Colonic mucosa (tissue), 4 donors: ENCODE measurements around the gene RFWD3. TPM values are rescaled to one million over a fixed set of nuclear protein-coding genes. Genes with fewer than 3 reads are reported as not detected.

ENCODE experiments used
- DNase-seq: peaks from one replicate; pipeline ENCODE4 v3.0.0-alpha.2; 2020
- H3K27ac ChIP-seq: fragments of 200-600 bp; one replicate; pipeline ENCODE4 v1.8.0; 2021
- H3K27me3 ChIP-seq: fragments of 200-600 bp; one replicate; pipeline ENCODE4 v1.8.0; 2021
- H3K36me3 ChIP-seq: fragments of 200-600 bp; one replicate; pipeline ENCODE4 v1.8.0; 2021
- H3K4me1 ChIP-seq: fragments of 200-600 bp; one replicate; pipeline ENCODE4 v1.8.0; 2021; ENCODE audit warnings: mild to moderate bottlenecking
- H3K4me3 ChIP-seq: fragments of 200-600 bp; one replicate; pipeline ENCODE4 v1.8.0; 2021
- H3K9ac ChIP-seq, 2 donors: one replicate each; pipeline ENCODE4 v1.7.0; 2013; ENCODE audit warnings: control low read depth in 2 of 2, low read depth in 2 of 2, low read length in 2 of 2
- H3K9me3 ChIP-seq: fragments of 200-600 bp; one replicate; pipeline ENCODE4 v1.8.0; 2021
- intact Hi-C: fragments of 100-400 bp; cut with DNase I; formaldehyde crosslinking; loops from one replicate; pipeline ENCODE4 v1.14.1; 2022
- total RNA-seq, 2 donors: library from RNA; stranded (reverse); fragmentation: NEBNext Ultra II Directional in 1 of 2; extraction: Animal tissue kit (Norgen Biotek cat#: 25700) in 1 of 2; gene quantifications; one replicate each; pipeline ENCODE4 v1.2.1, GENCODE V29; 2021
- TF ChIP-seq, protein P1 (sequence below): fragments of 200-600 bp; IDR thresholded peaks from one replicate; pipeline ENCODE4 v1.8.0; 2022; ENCODE audit warnings: antibody characterized with exemption, mild to moderate bottlenecking
- donor health status: healthy.
- donor health status: DM: no; HTN: no; CAD: no.
- donor health status: DM: no; HTN: no; CAD: no.

The RFWD3 gene
- total RNA-seq, 2 donors from 2014 or later = 23.2 to 45.7 TPM

DNA sequence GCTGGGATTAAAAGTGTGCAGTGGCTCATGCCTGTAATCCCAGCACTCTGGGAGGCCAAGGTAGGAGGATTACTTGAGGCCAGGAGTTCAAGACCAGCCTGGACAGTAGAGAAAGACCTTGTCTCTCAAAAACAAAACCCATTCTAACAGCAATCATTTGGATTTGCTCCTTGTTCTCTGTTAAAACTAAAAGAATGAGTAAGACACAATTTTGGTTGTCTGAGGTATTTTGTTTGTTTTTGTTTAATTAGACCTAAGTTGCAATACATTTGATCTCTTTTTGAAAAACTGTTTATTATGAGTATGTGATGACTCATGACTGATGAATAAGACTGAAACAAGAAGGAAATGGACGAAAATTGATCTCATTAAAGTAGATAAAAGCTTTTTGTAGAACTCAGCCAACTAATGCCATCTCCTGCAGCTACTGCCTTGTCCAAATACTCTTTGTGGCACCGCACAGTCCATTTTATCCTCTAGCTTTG lies 88.8 kb downstream of the RFWD3 start:
- TF ChIP-seq, protein P1, sequence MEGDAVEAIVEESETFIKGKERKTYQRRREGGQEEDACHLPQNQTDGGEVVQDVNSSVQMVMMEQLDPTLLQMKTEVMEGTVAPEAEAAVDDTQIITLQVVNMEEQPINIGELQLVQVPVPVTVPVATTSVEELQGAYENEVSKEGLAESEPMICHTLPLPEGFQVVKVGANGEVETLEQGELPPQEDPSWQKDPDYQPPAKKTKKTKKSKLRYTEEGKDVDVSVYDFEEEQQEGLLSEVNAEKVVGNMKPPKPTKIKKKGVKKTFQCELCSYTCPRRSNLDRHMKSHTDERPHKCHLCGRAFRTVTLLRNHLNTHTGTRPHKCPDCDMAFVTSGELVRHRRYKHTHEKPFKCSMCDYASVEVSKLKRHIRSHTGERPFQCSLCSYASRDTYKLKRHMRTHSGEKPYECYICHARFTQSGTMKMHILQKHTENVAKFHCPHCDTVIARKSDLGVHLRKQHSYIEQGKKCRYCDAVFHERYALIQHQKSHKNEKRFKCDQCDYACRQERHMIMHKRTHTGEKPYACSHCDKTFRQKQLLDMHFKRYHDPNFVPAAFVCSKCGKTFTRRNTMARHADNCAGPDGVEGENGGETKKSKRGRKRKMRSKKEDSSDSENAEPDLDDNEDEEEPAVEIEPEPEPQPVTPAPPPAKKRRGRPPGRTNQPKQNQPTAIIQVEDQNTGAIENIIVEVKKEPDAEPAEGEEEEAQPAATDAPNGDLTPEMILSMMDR = no peak
- H3K9me3 ChIP-seq = no peaks in the 10 kb centered on the region
- no peak for DNase-seq
- no peak overlapping the region for H3K4me3 ChIP-seq
- no peaks in the 10 kb centered on the region for H3K4me1 ChIP-seq
- no peak overlapping the region for H3K9ac ChIP-seq
- H3K27me3 ChIP-seq = no peaks in the 10 kb centered on the region
- intact Hi-C loops = no loop called here
- no peak overlapping the region for H3K27ac ChIP-seq
- H3K36me3 ChIP-seq = no peaks in the 10 kb centered on the region

DNA sequence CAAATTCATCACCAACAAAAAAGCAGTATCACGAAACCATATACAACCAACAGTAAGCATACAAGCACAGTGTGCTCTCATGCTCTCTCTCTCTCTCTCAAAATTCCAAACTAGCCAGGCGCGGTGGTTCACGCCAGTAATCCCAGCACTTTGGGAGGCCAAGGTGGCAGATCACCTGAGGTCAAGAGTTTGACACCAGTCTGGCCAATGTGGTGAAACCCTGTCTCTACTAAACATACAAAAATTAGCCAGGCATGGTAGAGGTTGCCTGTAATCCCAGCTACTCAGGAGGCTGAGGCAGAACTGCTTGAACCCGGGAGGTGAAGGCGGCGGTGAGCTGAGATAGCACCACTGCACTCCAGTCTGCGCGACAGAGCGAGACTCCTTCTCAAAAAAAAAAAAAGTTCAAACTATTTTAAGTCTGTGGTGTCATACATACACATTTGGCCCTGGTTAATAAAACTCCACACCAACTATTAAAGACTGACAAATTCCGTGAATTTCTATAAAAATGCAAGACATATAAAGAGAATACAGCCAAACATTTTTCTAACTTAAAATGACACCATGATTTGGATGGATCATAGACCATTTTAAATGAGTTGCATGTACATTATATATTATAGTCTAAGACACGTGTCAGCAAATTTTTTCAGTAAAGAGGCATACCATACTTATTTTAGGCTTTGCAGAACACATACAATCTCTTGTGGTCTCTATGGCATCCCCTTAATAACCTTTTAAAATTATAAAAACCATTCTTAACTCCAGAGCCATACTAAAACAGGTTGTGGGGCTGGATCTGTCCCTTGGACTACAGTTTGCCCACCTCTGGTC lies 90.7 kb downstream of the RFWD3 start:
- Histone ChIP-seq H3K9ac (no peak overlapping the region), H3K27me3 (no peaks in the 10 kb centered on the region), H3K27ac (no peak overlapping the region), H3K9me3 (no peaks in the 10 kb centered on the region), H3K36me3 (no peaks in the 10 kb centered on the region), H3K4me3 (no peak overlapping the region), H3K4me1 (no peaks in the 10 kb centered on the region)
- intact Hi-C loops = no loop called here
- DNase-seq = no peak
- TF ChIP-seq, protein P1 = no peak

DNA sequence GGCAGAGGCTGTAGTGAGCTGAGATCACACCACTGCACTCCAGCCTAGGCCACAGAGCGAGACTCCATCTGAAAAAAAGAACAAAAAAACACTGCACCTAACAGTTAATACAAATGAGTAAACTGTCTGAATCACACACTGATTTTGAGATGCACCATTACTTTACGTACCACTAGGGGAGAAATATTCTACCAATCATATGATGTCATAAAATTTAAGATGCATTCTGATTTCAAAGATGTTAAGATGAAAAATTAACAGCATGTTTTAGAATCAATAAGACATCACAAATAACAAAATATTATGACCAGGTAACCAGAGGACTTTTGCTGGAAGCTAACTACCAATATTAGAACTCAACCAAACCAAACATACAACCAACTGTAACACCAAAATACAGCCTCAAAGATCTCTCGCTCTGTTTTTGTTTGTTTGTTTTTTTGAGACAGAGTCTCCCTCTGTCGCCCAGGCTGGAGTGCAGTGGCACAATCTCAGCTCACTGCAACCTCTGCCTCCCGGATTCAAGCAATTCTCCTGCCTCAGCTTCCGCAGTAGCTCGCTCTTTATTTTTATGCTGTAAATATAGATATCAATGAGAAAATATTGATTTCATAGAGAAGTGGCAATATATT lies 91.4 kb downstream of the RFWD3 start:
- H3K9me3 ChIP-seq = no peaks in the 10 kb centered on the region
- H3K36me3 ChIP-seq = no peaks in the 10 kb centered on the region
- H3K27me3 ChIP-seq = no peaks in the 10 kb centered on the region
- H3K4me3 ChIP-seq = no peak overlapping the region
- TF ChIP-seq, protein P1 = no peak
- intact Hi-C loops = no loop called here
- H3K27ac ChIP-seq = no peak overlapping the region
- DNase-seq = no peak
- no peak overlapping the region for H3K9ac ChIP-seq
- H3K4me1 ChIP-seq = no peaks in the 10 kb centered on the region

DNA sequence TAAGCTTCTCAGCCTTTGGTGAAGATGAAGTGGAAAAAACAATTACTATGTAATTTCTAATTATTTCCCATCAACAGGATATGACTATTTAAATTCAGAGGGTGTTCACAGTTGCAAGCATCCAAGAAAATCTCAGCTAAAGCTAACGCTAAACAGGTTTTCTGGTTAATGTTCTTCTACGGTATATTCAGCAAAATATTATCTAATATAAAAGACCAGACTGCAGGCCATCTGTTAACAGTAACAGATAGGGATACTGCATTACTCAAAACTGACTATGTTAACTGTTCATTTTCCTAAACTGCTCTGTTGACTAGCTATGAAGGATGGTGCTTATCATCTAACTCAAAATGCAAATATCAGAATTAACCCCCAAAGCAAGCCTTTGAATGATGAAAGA lies 92.5 kb downstream of the RFWD3 start:
- no peaks in the 10 kb centered on the region for H3K27me3 ChIP-seq
- H3K36me3 ChIP-seq = no peaks in the 10 kb centered on the region
- no peak for DNase-seq
- TF ChIP-seq, protein P1 = no peak
- H3K9ac ChIP-seq = no peak overlapping the region
- no peak overlapping the region for H3K4me3 ChIP-seq
- no peak overlapping the region for H3K27ac ChIP-seq
- H3K9me3 ChIP-seq = no peaks in the 10 kb centered on the region
- intact Hi-C loops = no loop called here
- peaks cover 7% of the 10 kb centered on the region for H3K4me1 ChIP-seq

DNA sequence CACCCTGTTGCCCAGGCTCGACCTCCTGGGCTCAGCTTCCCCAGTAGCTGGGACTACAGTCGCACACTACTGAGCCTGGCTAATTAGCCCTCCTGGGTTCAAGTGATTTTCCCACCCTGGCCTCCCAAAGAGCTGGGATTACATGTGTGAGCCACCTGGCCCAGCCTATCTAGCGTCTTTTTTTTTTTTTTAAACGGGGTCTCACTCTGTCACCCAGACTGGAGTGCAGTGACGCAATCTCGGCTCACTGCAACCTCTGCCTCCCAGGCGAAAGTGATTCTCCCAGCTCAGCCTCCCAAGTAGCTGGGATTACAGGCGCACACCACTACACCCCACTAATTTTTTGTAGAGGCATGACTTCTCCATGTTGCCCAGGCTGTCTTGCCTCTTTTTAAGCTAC lies 93.1 kb downstream of the RFWD3 start:
- Histone ChIP-seq H3K27ac (no peak overlapping the region), H3K4me3 (no peak overlapping the region), H3K27me3 (no peaks in the 10 kb centered on the region), H3K4me1 (peaks cover 12% of the 10 kb centered on the region), H3K36me3 (no peaks in the 10 kb centered on the region), H3K9me3 (no peaks in the 10 kb centered on the region), H3K9ac (no peak overlapping the region)
- intact Hi-C loops = no loop called here
- no peak for DNase-seq
- TF ChIP-seq, protein P1 = no peak

Other genes with a start within 250 kb of the RFWD3 start
- gene CLEC18B, start 245.4 kb downstream of the RFWD3 start, total RNA-seq = 1 to 10 TPM; 1.6 to 1.9 TPM
- gene GLG1, start 59.8 kb downstream of the RFWD3 start, total RNA-seq = 10 to 100 TPM; 96.9 to 98.3 TPM
- gene MLKL, start 34.0 kb upstream of the RFWD3 start, total RNA-seq = 10 to 100 TPM; 13.9 to 25.1 TPM
- 10 to 100 TPM; 51.0 to 75.7 TPM for gene FA2H, start 107.9 kb upstream of the RFWD3 start, total RNA-seq